ENCODE measurements around the gene USP40.

Gene USP40

GRCh38 chr2:233551491-233551890 is 15.1 kb downstream of the USP40 start:
- no peak for DNase-seq

- no peak for DNase-seq
Measured at GRCh38 chr2:233546774-233547173, 19.8 kb downstream of the USP40 start.

- no peak for DNase-seq
Measured at GRCh38 chr2:233546101-233546500, 20.5 kb downstream of the USP40 start.

- DNase-seq, result no peak
Measured at GRCh38 chr2:233544200-233544610, 22.4 kb downstream of the USP40 start.

- no peak for DNase-seq
Measured at GRCh38 chr2:233542507-233542906, 24.1 kb downstream of the USP40 start.

GRCh38 chr2:233538741-233539140 is 27.8 kb downstream of the USP40 start:
- DNase-seq, result no peak

GRCh38 chr2:233535271-233535670 is 31.3 kb downstream of the USP40 start:
- DNase-seq, result no peak

GRCh38 chr2:233532971-233533370 is 33.6 kb downstream of the USP40 start:
- DNase-seq, result no peak

GRCh38 chr2:233531955-233532354 is 34.6 kb downstream of the USP40 start:
- DNase-seq, result no peak

GRCh38 chr2:233530381-233530780 is 36.2 kb downstream of the USP40 start:
- DNase-seq, result no peak

- DNase-seq, result no peak
Measured at GRCh38 chr2:233528182-233528581, 38.4 kb downstream of the USP40 start.

- DNase-seq, result no peak
Measured at GRCh38 chr2:233525791-233526190, 40.8 kb downstream of the USP40 start.

GRCh38 chr2:233519787-233520611 is 46.6 kb downstream of the USP40 start:
- no peak for DNase-seq

- no peak for DNase-seq
Measured at GRCh38 chr2:233513953-233514655, 52.5 kb downstream of the USP40 start.

- DNase-seq, result no peak
Measured at GRCh38 chr2:233503947-233504637, 62.5 kb downstream of the USP40 start.

- no peak for DNase-seq
Measured at GRCh38 chr2:233503481-233503880, 63.1 kb downstream of the USP40 start.

GRCh38 chr2:233501198-233502076 is 65.1 kb downstream of the USP40 start:
- DNase-seq, result no peak

GRCh38 chr2:233499928-233500327 is 66.7 kb downstream of the USP40 start:
- DNase-seq, result no peak

GRCh38 chr2:233498126-233498525 is 68.5 kb downstream of the USP40 start:
- DNase-seq, result no peak

- DNase-seq, result no peak
Measured at GRCh38 chr2:233497692-233498091, 68.9 kb downstream of the USP40 start.

GRCh38 chr2:233495503-233496496 is 70.8 kb downstream of the USP40 start:
- no peak for DNase-seq
